Body of pancreas (tissue), 4 donors: ENCODE measurements around the gene NEXMIF. TPM values are rescaled to one million over a fixed set of nuclear protein-coding genes. Genes with fewer than 3 reads are reported as not detected.

Source experiments
- ATAC-seq: fragments of 150-250 bp; one replicate; pipeline ENCODE4 v1.9.1; 2016
- DNase-seq, 4 donors: peaks; one replicate each; pipeline ENCODE4 v3.0.0-alpha.2; 2019
- H3K27ac ChIP-seq, 4 donors: fragments of 200-600 bp; sonication (generic); 1 replicate in 3 of 4; 2 replicates in 1 of 4; pipeline versions ENCODE4 v1.5.1 to v1.6.1; 2016 to 2019; ENCODE audit warnings: mild to moderate bottlenecking in 1 of 4, mixed read lengths in 1 of 4, moderate library complexity in 1 of 4
- H3K27me3 ChIP-seq, 2 donors: fragments of 200-600 bp; sonication (generic); one replicate each; pipeline ENCODE4 v1.6.0; 2016; ENCODE audit warnings: mild to moderate bottlenecking in 1 of 2
- H3K36me3 ChIP-seq, 2 donors: fragments of 200-600 bp; sonication (generic); replicated peaks in 1 of 2; 2 replicates each; pipeline ENCODE4 v1.5.1; 2016; ENCODE audit warnings: low read depth in 2 of 2; ENCODE audit not compliant: insufficient read depth in 1 of 2
- H3K4me1 ChIP-seq: fragments of 200-600 bp; sonication (generic); one replicate; pipeline ENCODE4 v1.6.0; 2016
- H3K4me3 ChIP-seq, 2 donors: fragments of 200-600 bp; sonication (generic); 1 replicate in 1 of 2; 2 replicates in 1 of 2; pipeline ENCODE4 v1.5.1; 2016 to 2019
- H3K9me3 ChIP-seq, 3 donors: fragments of 200-600 bp; sonication (generic); 1 replicate in 2 of 3; 2 replicates in 1 of 3; pipeline ENCODE4 v1.5.1; 2016
- CTCF ChIP-seq, 7 experiments: fragments of 450-650 bp in 4 of 7; fragments of 200-600 bp in 3 of 7; sonication (generic) in 3 of 7; IDR thresholded peaks; one replicate each; pipeline ENCODE4 v1.5.1; 2016 to 2019; ENCODE audit warnings: antibody characterized with exemption in 7 of 7
- POLR2A ChIP-seq, 3 donors: fragments of 450-650 bp; IDR thresholded peaks; one replicate each; pipeline ENCODE4 v1.6.1; 2016; ENCODE audit warnings: antibody characterized with exemption in 3 of 3, mild to moderate bottlenecking in 2 of 3
- WGBS, 2 donors: methylation state at CpG; one replicate each; pipeline ENCODE4 v1.1.5; 2017; 5-methylcytosine and 5-hydroxymethylcytosine counted together
- intact Hi-C: fragments of 100-400 bp; cut with DNase I; formaldehyde crosslinking; loops from one replicate; pipeline ENCODE4 v1.15.1; 2023
- total RNA-seq, 2 donors: library from RNA; depleted of rRNA; stranded (reverse); fragments of >200 nt; gene quantifications; one replicate each; pipeline ENCODE4 v1.1.0, GENCODE V29; 2016

Gene NEXMIF
- total RNA-seq, 2 donors from 2014 or later: 2.3 to 2.9 TPM

- WGBS, 2 donors: 0 to 1% methylated on average over 12 to 34 of the region's 81 CpGs
These were observed 615 bp downstream of the NEXMIF start for GRCh38 chrX:74924449-74925224.

GRCh38 chrX:74923942-74924448, 1.3 kb downstream of the NEXMIF start:
- peak; percentile 16 to 45 (median 27) for DNase-seq
- Histone ChIP-seq H3K4me3 (no peak overlapping the region), H3K36me3 (no peaks in the 10 kb centered on the region), H3K27ac (peak overlapping the region; percentile 54 to 82 (median 80)), H3K4me1 (no peaks in the 10 kb centered on the region), H3K27me3 (no peaks in the 10 kb centered on the region), H3K9me3 (no peaks in the 10 kb centered on the region)
- intact Hi-C loops: no loop called here
- WGBS, 2 donors: 4 to 8% methylated on average over 13 to 24 of the region's 51 CpGs
- TF ChIP-seq POLR2A (IDR thresholded peaks at IDR 0.05): no peak
- no peak for TF ChIP-seq CTCF (IDR thresholded peaks at IDR 0.05)
- peak; percentile 44 for ATAC-seq

More at GRCh38 chrX:74924449-74925224, 615 bp downstream of the NEXMIF start:
- H3K4me1 ChIP-seq: no peaks in the 10 kb centered on the region
- no peaks in the 10 kb centered on the region for H3K9me3 ChIP-seq
- H3K36me3 ChIP-seq: no peaks in the 10 kb centered on the region
- H3K27ac ChIP-seq: peak overlapping the region; percentile 54 to 82 (median 80)
- H3K4me3 ChIP-seq: peak overlapping the region; percentile 13 to 25
- ATAC-seq (peak; percentile 75), DNase-seq (peak; percentile 64 to 76 (median 65))
- no peaks in the 10 kb centered on the region for H3K27me3 ChIP-seq
- TF ChIP-seq POLR2A (IDR thresholded peaks at IDR 0.05) (peak; percentile 34 to 59 (median 52)), CTCF (IDR thresholded peaks at IDR 0.05) (peak in 1 of 7 experiments; percentile 7)
- intact Hi-C loops: no loop called here

GRCh38 chrX:74922922-74923543, 2.2 kb downstream of the NEXMIF start:
- no peak for ATAC-seq

GRCh38 chrX:74911494-74911893, 13.8 kb downstream of the NEXMIF start:
- intact Hi-C loops: no loop called here
- no peak for TF ChIP-seq CTCF (IDR thresholded peaks at IDR 0.05)
- TF ChIP-seq POLR2A (IDR thresholded peaks at IDR 0.05): no peak
- Histone ChIP-seq H3K9me3 (no peaks in the 10 kb centered on the region), H3K4me3 (no peak overlapping the region), H3K27me3 (no peaks in the 10 kb centered on the region), H3K36me3 (no peaks in the 10 kb centered on the region), H3K4me1 (no peaks in the 10 kb centered on the region), H3K27ac (no peak overlapping the region)
- ATAC-seq: no peak
- DNase-seq: no peak
- 74 to 79% methylated on average over 1 of the region's 1 CpG for WGBS, 2 donors

More at GRCh38 chrX:74922922-74923543, 2.2 kb downstream of the NEXMIF start:
- Histone ChIP-seq H3K9me3 (no peaks in the 10 kb centered on the region), H3K4me1 (no peaks in the 10 kb centered on the region), H3K27me3 (no peaks in the 10 kb centered on the region), H3K36me3 (no peaks in the 10 kb centered on the region), H3K4me3 (no peak overlapping the region), H3K27ac (no peak overlapping the region)
- 53 to 55% methylated on average over 6 of the region's 6 CpGs for WGBS, 2 donors
- DNase-seq: no peak
- TF ChIP-seq POLR2A (IDR thresholded peaks at IDR 0.05) (no peak), CTCF (IDR thresholded peaks at IDR 0.05) (no peak)
- intact Hi-C loops: no loop called here
